ENCODE measurements around the gene ARHGAP27. TPM values are rescaled to one million over a fixed set of nuclear protein-coding genes. Genes with fewer than 3 reads are reported as not detected.

Gene ARHGAP27
- total RNA-seq, 1 donor from 2014 or later, result 26.8 TPM

DNA sequence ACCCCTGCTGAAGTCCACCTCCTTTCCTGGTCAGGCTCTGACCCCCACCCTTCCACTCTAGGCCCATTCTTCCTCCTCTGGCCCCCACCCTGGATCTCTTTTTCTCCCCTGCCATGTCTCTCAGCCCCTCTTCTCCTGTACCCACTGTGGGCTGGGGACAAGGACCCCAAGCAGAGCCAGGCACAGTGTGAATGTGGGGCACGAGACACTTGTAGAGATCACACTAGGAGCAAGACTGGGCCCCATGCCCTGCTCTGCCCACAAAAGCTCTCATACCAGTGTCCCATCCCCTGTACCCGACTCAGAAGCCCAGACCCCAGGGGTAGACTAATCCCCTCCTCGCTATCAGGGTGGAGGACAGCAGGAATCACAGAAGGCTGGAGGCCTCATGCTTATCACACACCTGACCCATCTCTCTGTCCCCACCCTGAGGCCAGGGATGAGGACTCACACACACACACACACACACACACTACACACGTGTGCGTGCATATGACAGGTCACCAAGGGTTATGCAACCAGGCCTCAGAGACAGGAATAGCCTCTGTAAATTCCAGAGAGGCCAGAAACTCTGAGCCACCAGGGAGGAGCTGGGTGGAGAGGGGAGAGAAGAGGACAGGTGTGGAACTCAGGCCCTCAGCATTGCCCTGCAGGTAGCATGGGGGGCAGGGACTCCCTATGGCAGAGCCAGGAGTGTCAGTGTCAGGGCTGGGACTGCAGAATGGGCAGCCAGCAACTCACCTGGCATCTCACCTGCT, 21.1 kb downstream of the ARHGAP27 start:
- peak overlapping the region; percentile 29 for H3K27ac Mint-ChIP-seq
- no peaks in the 10 kb centered on the region for H3K27me3 Mint-ChIP-seq
- H3K4me1 Mint-ChIP-seq (ENCODE audit: unreplicated experiment), result peaks cover 21% of the 10 kb centered on the region
- H3K4me3 Mint-ChIP-seq, result peak overlapping the region; percentile 39
- no peak for TF ChIP-seq CTCF (conservative IDR thresholded peaks at IDR 0.05)
- H3K9me3 Mint-ChIP-seq, result peaks cover 8% of the 10 kb centered on the region
- H3K36me3 Mint-ChIP-seq, result peaks cover 9% of the 10 kb centered on the region
- DNase-seq (ENCODE audit: extremely low spot score, unreplicated experiment), result no peak

GRCh38 chr17:45410144-45411091, 22.3 kb downstream of the ARHGAP27 start:
- Mint-ChIP-seq H3K36me3 (peaks cover 6% of the 10 kb centered on the region), H3K27me3 (no peaks in the 10 kb centered on the region), H3K27ac (no peak overlapping the region), H3K4me3 (no peak overlapping the region), H3K9me3 (peaks cover 5% of the 10 kb centered on the region), H3K4me1 (ENCODE audit: unreplicated experiment) (peaks cover 18% of the 10 kb centered on the region)
- DNase-seq (ENCODE audit: extremely low spot score, unreplicated experiment), result no peak
- TF ChIP-seq CTCF (conservative IDR thresholded peaks at IDR 0.05), result no peak

- H3K4me1 Mint-ChIP-seq (ENCODE audit: unreplicated experiment), result peaks cover 12% of the 10 kb centered on the region
- H3K27me3 Mint-ChIP-seq, result no peaks in the 10 kb centered on the region
- DNase-seq (ENCODE audit: extremely low spot score, unreplicated experiment), result no peak
- no peak overlapping the region for H3K4me3 Mint-ChIP-seq
- no peaks in the 10 kb centered on the region for H3K9me3 Mint-ChIP-seq
- no peaks in the 10 kb centered on the region for H3K36me3 Mint-ChIP-seq
- no peak overlapping the region for H3K27ac Mint-ChIP-seq
- TF ChIP-seq CTCF (conservative IDR thresholded peaks at IDR 0.05), result no peak
Observed at GRCh38 chr17:45409659-45410076, 23.0 kb downstream of the ARHGAP27 start.

GRCh38 chr17:45408611-45409421, 23.9 kb downstream of the ARHGAP27 start:
- no peak for TF ChIP-seq CTCF (conservative IDR thresholded peaks at IDR 0.05)
- Mint-ChIP-seq H3K4me1 (ENCODE audit: unreplicated experiment) (peaks cover 12% of the 10 kb centered on the region), H3K27me3 (no peaks in the 10 kb centered on the region), H3K36me3 (no peaks in the 10 kb centered on the region), H3K27ac (peak overlapping the region; percentile 35), H3K9me3 (no peaks in the 10 kb centered on the region), H3K4me3 (no peak overlapping the region)
- DNase-seq (ENCODE audit: extremely low spot score, unreplicated experiment), result no peak

- no peaks in the 10 kb centered on the region for H3K9me3 Mint-ChIP-seq
- H3K27ac Mint-ChIP-seq, result peak overlapping the region; percentile 61
- no peak for DNase-seq (ENCODE audit: extremely low spot score, unreplicated experiment)
- no peak for TF ChIP-seq CTCF (conservative IDR thresholded peaks at IDR 0.05)
- H3K36me3 Mint-ChIP-seq, result no peaks in the 10 kb centered on the region
- H3K4me3 Mint-ChIP-seq, result peak overlapping the region; percentile 77
- H3K4me1 Mint-ChIP-seq (ENCODE audit: unreplicated experiment), result peaks cover 7% of the 10 kb centered on the region
- no peaks in the 10 kb centered on the region for H3K27me3 Mint-ChIP-seq
Observed at GRCh38 chr17:45406107-45406506, 26.6 kb downstream of the ARHGAP27 start.

Data from type B pancreatic cell (in vitro differentiated cells).